K562 (cell line): ENCODE results near the gene CASP2. TPM values are rescaled to one million over a fixed set of nuclear protein-coding genes. Genes with fewer than 3 reads are reported as not detected.

Source experiments
- ATAC-seq: fragments of 200-7000 bp; cut with Tn5 transposase; 3 replicates; pipeline ENCODE4 v1.9.1; 2020; ENCODE audit warnings: moderate library complexity
- BruUV-seq: library from RNA; stranded (reverse); fragments of 400-500 nt; replicated peaks from 2 replicates; lab custom pipeline; 2021; lab: Mats Ljungman, UMichigan
- CTCF ChIA-PET: fragments of 300-600 bp; formaldehyde crosslinking; extraction: SDS; loops from one replicate; lab custom pipeline; 2021; ENCODE audit warnings: low intra/inter-chr PET ratio; lab: Yijun Ruan, JAX
- POLR2A ChIA-PET: fragments of 300-600, 350-650 bp; sonication (Branson Sonifier 250); formaldehyde crosslinking; extraction: SDS; loops from one replicate; lab custom pipeline; 2021; ENCODE audit warnings: antibody characterized with exemption, inconsistent platforms; lab: Yijun Ruan, JAX
- DNase-seq, 4 experiments: peaks; one replicate each; pipeline versions ENCODE4 v3.0.0 to v3.0.0-alpha.2; 2011 to 2018; ENCODE audit warnings: low spot score in 3 of 4, mixed read lengths in 3 of 4; ENCODE audit errors: extremely low read depth in 1 of 4
- FAIRE-seq: peaks from 2 replicates; lab custom pipeline; 2011; peaks lifted over from hg19 to GRCh38; lab: Jason Lieb, UNC
- H2AFZ ChIP-seq: 2 replicates; pipeline ENCODE4 v1.6.0; 2011; ENCODE audit warnings: low read depth, low read length, control low read depth, inconsistent platforms
- H3K27ac ChIP-seq: fragments of 200-600 bp; 3 replicates; pipeline ENCODE4 v1.8.0; 2011; ENCODE audit warnings: low read depth, mild to moderate bottlenecking, control low read depth, inconsistent platforms, low read length, moderate library complexity, mixed read lengths; ENCODE audit errors: extremely low read depth
- H3K27me3 ChIP-seq, 2 experiments: fragments of 300-600 bp in 1 of 2; 2 replicates in 1 of 2; 3 replicates in 1 of 2; pipeline versions ENCODE4 v1.6.0 to v1.8.0; 2011; ENCODE audit warnings: inconsistent platforms in 2 of 2, low read length in 2 of 2, mild to moderate bottlenecking in 1 of 2, mixed read lengths in 1 of 2, moderate library complexity in 1 of 2; ENCODE audit not compliant: control insufficient read depth in 2 of 2, insufficient read depth in 2 of 2
- H3K36me3 ChIP-seq: fragments of 300-600 bp; 3 replicates; pipeline ENCODE4 v1.8.0; 2011; ENCODE audit warnings: mild to moderate bottlenecking, low read length, inconsistent platforms; ENCODE audit not compliant: control insufficient read depth, insufficient read depth
- H3K4me1 ChIP-seq, 2 experiments: fragments of 200-600 bp in 1 of 2; replicated peaks in 1 of 2; 2 replicates in 1 of 2; 3 replicates in 1 of 2; pipeline versions ENCODE4 v1.5.1 to v1.8.0; 2011; ENCODE audit warnings: inconsistent platforms in 2 of 2, low read length in 2 of 2, mild to moderate bottlenecking in 1 of 2, mixed read lengths in 1 of 2, moderate library complexity in 1 of 2; ENCODE audit not compliant: control insufficient read depth in 2 of 2, insufficient read depth in 2 of 2
- H3K4me2 ChIP-seq: 2 replicates; pipeline ENCODE4 v1.6.1; 2011; ENCODE audit warnings: low read length, control low read depth, inconsistent platforms, mixed read lengths; ENCODE audit not compliant: insufficient read depth
- H3K4me3 ChIP-seq: fragments of 200-600 bp; sonication (generic), shearing (Covaris generic); 2 replicates; pipeline ENCODE4 v1.5.1; 2016; ENCODE audit warnings: control low read depth, inconsistent platforms
- H3K79me2 ChIP-seq: fragments of 200-600 bp; 3 replicates; pipeline ENCODE4 v1.8.0; 2011; ENCODE audit warnings: low read length, inconsistent platforms; ENCODE audit not compliant: control insufficient read depth, insufficient read depth
- H3K9ac ChIP-seq, 2 experiments: 2 replicates each; pipeline versions ENCODE4 v1.6.0 to v1.6.1; 2011; ENCODE audit warnings: low read depth in 2 of 2, low read length in 2 of 2, control low read depth in 1 of 2, inconsistent platforms in 1 of 2, mild to moderate bottlenecking in 1 of 2, mixed read lengths in 1 of 2; ENCODE audit not compliant: insufficient read depth in 1 of 2
- H3K9me1 ChIP-seq: one replicate; pipeline ENCODE4 v1.6.0; 2011; ENCODE audit warnings: inconsistent platforms, mild to moderate bottlenecking, low read length, moderate library complexity; ENCODE audit not compliant: control insufficient read depth, insufficient read depth
- H3K9me3 ChIP-seq: replicated peaks from 2 replicates; pipeline ENCODE4 v1.5.1; 2011; ENCODE audit warnings: low read depth, low read length, inconsistent platforms; ENCODE audit not compliant: control insufficient read depth, insufficient read depth
- H4K20me1 ChIP-seq: replicated peaks from 2 replicates; pipeline ENCODE4 v1.6.1; 2011; ENCODE audit warnings: low read length, inconsistent platforms, mixed read lengths; ENCODE audit not compliant: control insufficient read depth, insufficient read depth
- GTF2F1 ChIP-seq: IDR thresholded peaks from 2 replicates; pipeline ENCODE4 v1.6.1; 2011; ENCODE audit warnings: low read depth, low read length, improper control_type of control experiment
- HNRNPL ChIP-seq: fragments of 200-400 bp; formaldehyde crosslinking; IDR thresholded peaks from 2 replicates; pipeline ENCODE4 v1.6.1; 2017; ENCODE audit warnings: low read depth, mild to moderate bottlenecking, low read length
- NCOA4 ChIP-seq: fragments of 450-650 bp; IDR thresholded peaks from 2 replicates; pipeline ENCODE4 v1.6.1; 2018; ENCODE audit warnings: mild to moderate bottlenecking; ENCODE audit not compliant: partially characterized antibody
- OTX1 ChIP-seq: fragments of 450-650 bp; formaldehyde crosslinking; IDR thresholded peaks from 2 replicates; pipeline ENCODE4 v1.4.0; 2022; ENCODE audit warnings: mild to moderate bottlenecking
- SMAD3 ChIP-seq: fragments of 450-650 bp; formaldehyde crosslinking; conservative IDR thresholded peaks from 2 replicates; pipeline ENCODE4 v1.4.0; 2020; ENCODE audit warnings: mild to moderate bottlenecking
- WGBS: fragments of 100-300 bp; shearing (Covaris generic); methylation state at CpG from one replicate; pipeline ENCODE4 v1.1.6; 2016; ENCODE audit warnings: low coverage, mixed read lengths; ENCODE audit not compliant: insufficient coverage; ENCODE audit errors: missing lambda C conversion rate; 5-methylcytosine and 5-hydroxymethylcytosine counted together
- in situ Hi-C: fragments of 300-500 bp; cut with MboI; formaldehyde crosslinking; loops from 4 replicates; pipeline ENCODE4 v1.15.0; 2018; ENCODE audit warnings: inconsistent platforms, mixed read lengths
- intact Hi-C: fragments of 100-400 bp; cut with micrococcal nuclease; formaldehyde crosslinking; loops from 2 replicates; pipeline ENCODE4 v1.14.2; 2022
- polyA plus RNA-seq, 8 experiments: library from polyadenylated mRNA; depleted of rRNA in 4 of 8; stranded (reverse) in 5 of 8; unstranded in 3 of 8; fragments of >200 nt; fragmentation: Nextera tagmentation in 2 of 8; fragmentation: Illumina TruSeq in 1 of 8; extraction: Ambion mirVana in 2 of 8; extraction: Trizol in 1 of 8; gene quantifications; 2 replicates each; pipeline versions ENCODE4 v1.2.1 to v1.2.3, GENCODE V29; 2011 to 2014; ENCODE audit warnings: inconsistent platforms in 1 of 8, missing spikeins in 1 of 8
- total RNA-seq, 7 experiments: library from RNA; depleted of rRNA in 6 of 7; stranded (reverse); fragments of >200 nt in 6 of 7; fragmentation: Illumina TruSeq in 2 of 7; extraction: Trizol in 2 of 7; gene quantifications; 2 replicates each; pipeline versions ENCODE4 v1.2.1 to v1.2.3, GENCODE V29; 2011 to 2021; ENCODE audit warnings: low replicate concordance in 1 of 7
- TF ChIP-seq, protein P1 (sequence below): fragments of 250-450 bp; sonication (Bioruptor Pico); IDR thresholded peaks from 2 replicates; pipeline ENCODE4 v1.5.1; 2021; ENCODE audit warnings: mild to moderate bottlenecking

The CASP2 gene
- total and polyA plus RNA-seq, 9 of the 15 experiments (the other 6 are each of a cell fraction or from before 2014, with no cell fraction given), result 18.8 to 64.9 (median 24.1) TPM

DNA sequence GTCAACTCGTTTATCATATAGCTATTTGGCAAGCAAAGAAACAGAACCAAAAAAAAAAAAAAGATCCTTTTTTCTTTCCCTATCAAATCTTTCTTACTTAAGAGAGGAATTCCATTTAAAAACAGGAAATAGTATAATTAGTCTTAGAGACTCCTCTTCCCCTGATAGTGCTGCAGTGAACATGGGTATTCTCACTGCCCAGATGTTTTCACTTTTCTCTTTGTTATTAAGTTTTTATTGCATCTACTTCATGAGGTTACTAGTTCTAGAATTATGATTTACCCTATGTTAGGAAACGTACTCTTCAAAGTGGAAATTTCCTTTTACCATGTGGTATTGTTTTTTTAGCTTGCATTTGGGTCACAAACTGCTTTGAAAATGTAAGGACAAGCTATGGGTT, 8.5 kb downstream of the CASP2 start:
- peaks cover 23% of the 10 kb centered on the region; the same call in 1 of the 3 replicates for H3K79me2 ChIP-seq
- intact Hi-C loops, result no loop called here
- no peak overlapping the region for H3K4me3 ChIP-seq
- 78% methylated on average over 2 of the region's 2 CpGs for WGBS
- ChIA-PET POLR2A (interaction anchor here (0.7 to 2.2 kb wide), 7 partner anchors 8 to 80 kb away, joined by 3 to 8 read pairs (median 3); partner anchors contain the start of gene CASP2), CTCF (interaction anchor here (0.7 kb wide), 1 partner anchor 293 kb away, joined by 3 read pairs; no protein-coding TSS in a partner anchor)
- H3K36me3 ChIP-seq, result peaks cover 97% of the 10 kb centered on the region
- no peak for ATAC-seq
- H3K27ac ChIP-seq, result no peak overlapping the region
- no peak for FAIRE-seq
- H3K4me2 ChIP-seq, result no peak overlapping the region
- no TSS peak for BruUV-seq
- H4K20me1 ChIP-seq, result no peaks in the 10 kb centered on the region
- H3K9me1 ChIP-seq, result no peaks in the 10 kb centered on the region
- H3K4me1 ChIP-seq, result peaks cover 0 to 16% of the 10 kb centered on the region in 2 experiments; a peak in 2 of 5 replicates
- H2AFZ ChIP-seq, result no peak overlapping the region
- DNase-seq, result no peak
- H3K9me3 ChIP-seq, result no peaks in the 10 kb centered on the region
- in situ Hi-C loops, result no loop called here
- no peak overlapping the region for H3K9ac ChIP-seq
- TF ChIP-seq GTF2F1 (no peak), OTX1 (no peak), NCOA4 (no peak), SMAD3 (CRISPR knock-in tag) (no peak), HNRNPL (no peak)
- TF ChIP-seq, protein P1, sequence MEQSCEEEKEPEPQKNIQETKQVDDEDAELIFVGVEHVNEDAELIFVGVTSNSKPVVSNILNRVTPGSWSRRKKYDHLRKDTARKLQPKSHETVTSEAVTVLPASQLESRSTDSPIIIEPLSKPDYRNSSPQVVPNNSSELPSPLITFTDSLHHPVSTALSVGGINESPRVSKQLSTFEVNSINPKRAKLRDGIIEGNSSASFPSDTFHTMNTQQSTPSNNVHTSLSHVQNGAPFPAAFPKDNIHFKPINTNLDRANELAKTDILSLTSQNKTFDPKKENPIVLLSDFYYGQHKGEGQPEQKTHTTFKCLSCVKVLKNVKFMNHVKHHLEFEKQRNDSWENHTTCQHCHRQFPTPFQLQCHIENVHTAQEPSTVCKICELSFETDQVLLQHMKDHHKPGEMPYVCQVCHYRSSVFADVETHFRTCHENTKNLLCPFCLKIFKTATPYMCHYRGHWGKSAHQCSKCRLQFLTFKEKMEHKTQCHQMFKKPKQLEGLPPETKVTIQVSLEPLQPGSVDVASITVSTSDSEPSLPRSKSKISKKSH, result no peak
- H3K27me3 ChIP-seq, result no peaks in the 10 kb centered on the region
